GM18873 (cell line): ENCODE measurements around the gene ANGEL1.

ENCODE experiments used
- ATAC-seq: cut with Tn5 transposase; IDR thresholded peaks from one replicate; pipeline ENCODE4 v1.9.1; 2021; ENCODE audit warnings: mild to moderate bottlenecking, moderate library complexity, moderate number of reproducible peaks; ENCODE audit not compliant: unreplicated experiment, low FRiP score

Gene ANGEL1

GRCh38 chr14:76767681-76768656, 44.7 kb downstream of the ANGEL1 start:
- peak; percentile 58 for ATAC-seq

- ATAC-seq: no peak
Measured at GRCh38 chr14:76765461-76765931, 47.2 kb downstream of the ANGEL1 start.

GRCh38 chr14:76763096-76764041, 49.3 kb downstream of the ANGEL1 start:
- no peak for ATAC-seq

GRCh38 chr14:76762411-76763095, 50.1 kb downstream of the ANGEL1 start:
- no peak for ATAC-seq

GRCh38 chr14:76761960-76762410, 50.7 kb downstream of the ANGEL1 start:
- no peak for ATAC-seq

GRCh38 chr14:76761136-76761959, 51.3 kb downstream of the ANGEL1 start, which contains the start of gene VASH1:
Gene VASH1, plus strand, starts transcription at chr14:76761468. Its CDS starts 1,354 bp downstream, at chr14:76762822.
- ATAC-seq: peak; percentile 59

GRCh38 chr14:76760331-76761135, 52.1 kb downstream of the ANGEL1 start:
- no peak for ATAC-seq

GRCh38 chr14:76759589-76759988, 53.1 kb downstream of the ANGEL1 start:
- ATAC-seq: no peak

GRCh38 chr14:76756371-76756750, 56.3 kb downstream of the ANGEL1 start:
- ATAC-seq: no peak

GRCh38 chr14:76755610-76756370, 56.9 kb downstream of the ANGEL1 start:
- no peak for ATAC-seq

- no peak for ATAC-seq
Measured at GRCh38 chr14:76754586-76754985, 58.1 kb downstream of the ANGEL1 start.

- ATAC-seq: no peak
Measured at GRCh38 chr14:76753541-76754198, 59.0 kb downstream of the ANGEL1 start.

- ATAC-seq: no peak
Measured at GRCh38 chr14:76752744-76753143, 59.9 kb downstream of the ANGEL1 start.

GRCh38 chr14:76742966-76743365, 69.7 kb downstream of the ANGEL1 start:
- ATAC-seq: no peak

GRCh38 chr14:76742185-76742584, 70.5 kb downstream of the ANGEL1 start:
- no peak for ATAC-seq

- ATAC-seq: no peak
Measured at GRCh38 chr14:76741074-76741473, 71.6 kb downstream of the ANGEL1 start.
